H4 (cell line): ENCODE data around the gene LHX3. TPM values are rescaled to one million over a fixed set of nuclear protein-coding genes. Genes with fewer than 3 reads are reported as not detected.
"Not testable (repeated sequence)": the region's sequence is repeated elsewhere in the genome, so short reads cannot be mapped to it uniquely, and the experiment has no call there.

Source experiments
- DNase-seq: peaks from one replicate; pipeline ENCODE4 v3.0.0-alpha.2; 2015; ENCODE audit warnings: low spot score
- total RNA-seq: library from RNA; depleted of rRNA; stranded (reverse); fragments of >200 nt; shearing (Covaris generic); gene quantifications from 2 replicates; pipeline ENCODE4 v1.2.3, GENCODE V29; 2014; rRNA removed

The LHX3 gene
- total RNA-seq, 1 experiment from 2014 or later: not detected

DNA sequence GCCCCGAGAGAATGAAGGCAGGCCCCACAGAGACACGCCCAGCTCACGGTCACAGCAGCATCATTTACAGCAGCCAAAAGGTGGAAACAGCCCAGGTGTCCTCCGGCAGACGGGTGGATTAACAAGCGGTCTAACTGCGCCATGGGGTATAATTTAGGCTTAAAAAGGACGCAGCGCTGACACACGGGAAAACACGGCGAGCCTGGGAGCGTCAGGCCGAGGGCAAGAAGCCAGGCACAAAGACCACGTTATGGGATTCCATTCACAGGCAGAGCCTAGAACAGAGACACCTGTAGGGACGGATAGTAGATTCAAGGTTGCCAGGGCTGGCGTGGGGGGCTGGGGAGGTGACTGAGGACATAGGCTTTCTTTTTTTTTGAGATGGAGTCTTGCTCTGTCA is 49.4 kb downstream of the LHX3 start:
- no peak for DNase-seq

DNA sequence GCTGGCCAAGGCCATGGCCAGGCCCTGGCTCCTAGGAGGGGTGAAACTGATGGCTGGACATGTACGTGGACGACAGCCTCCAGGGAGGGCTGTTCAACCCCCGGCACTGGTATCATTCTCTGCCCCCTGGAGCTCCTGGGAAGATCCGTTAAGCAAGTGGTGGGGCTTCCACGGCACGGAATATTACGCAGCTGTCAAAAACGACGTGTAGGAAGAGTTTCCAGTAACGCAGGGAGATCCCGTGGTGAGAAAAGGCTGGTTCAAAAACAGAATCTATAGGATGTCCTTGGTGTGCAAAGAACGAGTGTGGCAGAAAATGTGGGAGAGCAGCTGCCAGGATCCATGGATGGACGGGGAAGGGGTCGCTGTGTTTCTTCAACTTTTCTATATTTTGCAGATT is 50.0 kb downstream of the LHX3 start:
- DNase-seq: no peak

DNA sequence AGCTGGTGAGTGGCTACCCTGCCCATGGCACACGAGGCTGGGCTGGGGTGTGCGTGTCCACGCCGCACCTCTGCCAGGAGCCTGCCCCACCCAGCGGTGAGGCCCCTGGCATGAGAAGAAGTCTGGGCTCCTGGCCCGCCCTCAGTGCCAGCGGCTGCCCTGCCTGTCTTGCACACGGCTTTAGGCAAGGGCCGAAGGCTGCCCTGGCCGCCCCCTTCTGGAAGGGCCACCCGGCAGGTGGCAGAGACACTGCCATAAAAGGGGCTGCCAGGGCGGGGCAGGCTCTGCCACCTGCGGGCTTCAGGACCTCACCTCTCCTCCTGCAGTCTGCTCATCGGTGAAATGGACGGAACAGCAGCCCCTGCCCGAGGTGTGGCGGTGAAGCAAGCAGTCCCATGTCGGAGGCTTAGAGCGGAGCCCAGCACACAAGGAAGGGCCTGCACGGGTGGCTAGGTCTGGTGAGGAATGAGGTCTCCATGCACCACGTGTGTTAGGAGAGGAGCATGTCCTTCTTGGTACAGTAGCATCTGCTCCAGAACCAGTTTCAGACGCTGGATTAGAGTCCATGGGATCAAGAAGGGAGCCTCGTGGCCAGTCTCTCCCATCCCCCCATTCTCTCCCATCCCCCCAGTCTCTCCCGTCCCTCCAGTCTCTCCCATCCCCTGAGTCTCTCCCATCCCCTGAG is 51.4 kb downstream of the LHX3 start:
- DNase-seq: no peak

DNA sequence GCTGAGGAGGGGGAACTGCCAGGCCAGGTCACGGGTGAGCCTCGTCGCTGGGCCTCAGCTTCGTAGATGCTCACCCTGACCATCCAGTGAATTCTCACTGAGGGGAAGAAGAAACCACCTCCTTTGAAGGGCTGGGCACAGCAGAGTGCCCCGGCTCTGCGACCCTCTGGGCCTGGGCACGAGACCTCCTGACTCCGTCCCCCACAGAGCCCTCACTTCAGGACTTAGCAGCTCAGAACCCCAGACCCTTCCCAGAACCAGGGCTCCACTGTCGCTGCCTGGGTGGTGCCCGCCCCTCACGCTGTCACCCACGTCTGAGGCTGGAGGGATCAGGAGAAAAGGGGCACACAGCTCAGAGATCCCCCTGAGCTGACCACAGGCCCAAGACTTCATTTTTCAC is 52.0 kb downstream of the LHX3 start:
- DNase-seq: no peak

DNA sequence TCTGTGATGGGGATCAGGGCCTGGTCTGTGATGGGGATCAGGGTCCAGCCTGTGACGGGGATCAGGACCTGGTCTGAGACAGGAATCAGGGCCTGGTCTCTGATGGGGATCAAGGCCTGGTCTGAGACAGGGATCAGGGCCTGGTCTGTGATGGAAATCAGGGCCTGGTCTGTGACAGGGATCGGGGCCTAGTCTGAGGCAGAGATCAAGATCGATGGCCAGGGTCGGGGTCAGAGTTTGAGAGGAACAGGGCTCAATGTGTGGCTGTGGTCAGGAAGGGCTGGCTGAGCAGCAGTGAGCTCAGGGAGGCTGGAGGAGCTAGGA is 52.4 kb downstream of the LHX3 start:
- DNase-seq: no peak

DNA sequence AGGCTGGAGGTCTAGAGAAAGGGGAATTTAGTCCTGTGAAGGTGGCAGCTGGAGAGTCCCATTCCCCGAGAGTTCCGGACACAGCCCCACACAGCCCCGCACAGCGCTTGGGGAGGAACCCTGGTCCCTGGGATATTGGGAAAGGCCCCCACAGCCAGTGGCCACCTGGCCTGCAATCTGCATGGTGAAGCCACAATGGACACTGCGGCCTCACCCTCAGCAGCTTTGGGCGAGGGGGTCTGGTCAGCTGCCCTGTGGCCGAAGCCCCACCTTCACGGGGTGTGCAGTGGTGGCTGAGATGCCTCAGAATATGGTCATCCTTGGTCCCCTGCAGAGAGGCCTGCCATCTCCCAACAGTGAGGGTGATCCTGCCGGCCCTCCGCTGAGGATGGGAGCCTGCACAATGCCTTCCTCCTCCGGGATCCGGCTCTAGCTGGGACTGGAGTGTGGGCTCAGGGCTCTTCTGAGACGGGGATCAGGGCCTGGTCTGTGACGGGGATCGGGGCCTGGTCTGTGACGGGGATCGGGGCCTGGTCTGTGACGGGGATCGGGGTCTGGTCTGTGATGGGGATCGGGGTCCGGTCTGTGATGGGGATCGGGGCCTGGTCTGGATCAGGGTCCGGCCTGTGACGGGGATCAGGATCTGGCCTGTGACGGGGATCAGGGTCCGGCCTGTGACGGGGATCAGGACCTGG is 52.9 kb downstream of the LHX3 start:
- no peak for DNase-seq

DNA sequence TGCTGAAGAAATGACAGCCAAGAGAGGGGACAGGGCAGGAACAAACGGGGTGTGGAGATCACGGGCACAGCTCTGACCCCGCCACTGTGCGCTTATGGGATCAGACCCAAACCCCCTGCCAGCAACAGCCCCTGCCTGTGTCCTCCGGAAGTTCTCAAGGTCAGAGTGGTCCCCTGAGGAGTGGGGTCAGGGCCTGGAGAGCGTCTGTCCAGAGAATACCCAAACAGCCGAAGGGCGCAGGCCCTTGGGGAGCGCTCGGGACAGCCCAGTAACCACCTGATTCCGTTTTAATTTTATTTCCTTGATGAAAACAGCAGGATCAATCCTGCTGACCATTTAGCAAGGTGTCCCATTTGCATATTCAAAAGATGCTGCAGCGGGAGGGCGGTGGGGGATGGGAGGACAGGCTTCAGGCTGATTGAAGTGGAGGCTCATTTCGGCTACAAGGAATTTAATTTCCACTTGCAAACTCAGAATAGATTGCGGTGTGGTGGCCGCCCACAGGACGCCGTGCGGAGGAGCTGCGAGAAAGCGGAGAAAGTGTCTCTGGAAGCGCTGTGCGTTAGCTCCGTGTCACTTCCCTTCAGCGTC is 53.6 kb downstream of the LHX3 start:
- DNase-seq: no peak

DNA sequence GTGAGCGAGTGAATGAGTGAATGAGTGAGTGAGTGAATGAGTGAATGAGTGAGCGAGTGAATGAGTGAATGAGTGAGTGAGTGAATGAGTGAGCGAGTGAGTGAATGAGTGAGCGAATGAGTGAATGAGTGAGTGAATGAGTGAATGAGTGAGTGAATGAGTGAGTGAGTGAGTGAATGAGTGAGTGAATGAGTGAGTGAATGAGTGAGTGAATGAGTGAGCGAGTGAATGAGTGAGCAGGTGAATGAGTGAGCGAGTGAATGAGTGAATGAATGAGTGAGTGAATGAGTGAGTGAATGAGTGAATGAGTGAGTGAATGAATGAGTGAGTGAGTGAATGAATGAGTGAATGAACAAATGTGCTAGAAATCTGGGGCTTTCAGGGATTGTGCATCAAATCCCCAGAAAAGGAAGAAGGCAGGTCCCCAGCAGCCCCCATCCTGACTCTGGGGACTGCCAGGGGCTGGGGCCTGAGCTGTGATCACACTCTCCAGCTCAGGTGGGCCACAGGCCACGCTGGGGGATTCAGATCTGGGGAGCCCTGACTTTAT is 54.2 kb downstream of the LHX3 start:
- not testable (repeated sequence) for DNase-seq

DNA sequence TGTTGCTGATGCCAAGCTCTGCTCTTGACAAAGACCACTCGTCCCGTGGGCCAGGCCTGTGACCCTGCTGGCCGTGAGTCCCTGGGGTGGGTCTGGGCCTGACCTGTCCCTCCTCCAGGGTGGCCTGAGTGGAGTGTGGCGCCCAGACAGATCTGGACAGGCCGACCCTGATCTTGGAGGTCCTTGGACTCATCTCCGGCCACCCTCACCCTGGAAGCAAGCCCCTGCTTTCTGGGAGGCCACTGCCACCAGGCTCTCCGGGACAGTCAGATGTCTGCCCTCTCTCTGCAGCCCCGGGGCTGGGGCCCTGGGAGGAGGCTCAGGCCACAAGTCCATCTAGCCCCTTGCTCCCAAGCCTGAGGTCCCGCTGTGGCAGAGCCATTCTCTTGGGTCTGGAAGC is 55.1 kb downstream of the LHX3 start:
- no peak for DNase-seq

DNA sequence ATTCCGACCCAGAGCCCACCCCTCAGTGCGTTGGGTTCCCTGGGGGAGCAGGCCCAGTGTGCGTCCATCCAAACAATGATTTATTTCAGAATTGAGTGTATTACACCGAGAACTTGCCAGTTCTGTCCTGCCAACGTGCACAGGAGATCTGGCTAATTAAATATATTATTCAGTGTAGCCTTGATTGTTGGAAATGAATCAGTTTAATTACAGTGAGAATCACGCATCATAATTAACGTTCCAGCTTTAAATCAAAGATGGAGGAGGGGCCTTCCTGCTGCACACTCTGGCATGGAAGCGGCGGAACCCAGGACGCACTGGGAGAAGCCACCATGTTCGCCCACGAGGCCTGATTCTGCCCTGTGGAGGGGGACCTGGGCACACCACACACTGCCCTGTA is 55.6 kb downstream of the LHX3 start:
- no peak for DNase-seq

DNA sequence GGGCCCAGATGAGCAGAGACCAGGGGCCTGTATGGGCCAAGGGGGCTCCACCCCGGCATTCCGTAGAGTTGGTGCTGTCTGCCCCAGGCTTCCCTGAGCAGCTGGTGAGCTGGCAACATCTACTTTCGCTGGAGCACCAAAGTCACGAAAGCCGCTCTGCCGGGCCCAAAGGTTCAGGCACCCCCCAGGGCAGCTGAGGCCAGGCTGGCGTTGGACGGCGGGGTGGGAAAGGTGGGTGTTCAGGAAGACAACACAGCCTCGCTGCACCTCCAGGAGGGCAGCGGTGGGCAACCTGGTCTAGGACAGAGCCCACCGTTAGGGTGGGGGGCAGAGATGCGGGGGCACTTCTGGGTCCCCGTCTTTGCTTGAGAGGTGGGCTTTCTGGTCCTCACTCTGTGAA is 56.2 kb downstream of the LHX3 start:
- no peak for DNase-seq

DNA sequence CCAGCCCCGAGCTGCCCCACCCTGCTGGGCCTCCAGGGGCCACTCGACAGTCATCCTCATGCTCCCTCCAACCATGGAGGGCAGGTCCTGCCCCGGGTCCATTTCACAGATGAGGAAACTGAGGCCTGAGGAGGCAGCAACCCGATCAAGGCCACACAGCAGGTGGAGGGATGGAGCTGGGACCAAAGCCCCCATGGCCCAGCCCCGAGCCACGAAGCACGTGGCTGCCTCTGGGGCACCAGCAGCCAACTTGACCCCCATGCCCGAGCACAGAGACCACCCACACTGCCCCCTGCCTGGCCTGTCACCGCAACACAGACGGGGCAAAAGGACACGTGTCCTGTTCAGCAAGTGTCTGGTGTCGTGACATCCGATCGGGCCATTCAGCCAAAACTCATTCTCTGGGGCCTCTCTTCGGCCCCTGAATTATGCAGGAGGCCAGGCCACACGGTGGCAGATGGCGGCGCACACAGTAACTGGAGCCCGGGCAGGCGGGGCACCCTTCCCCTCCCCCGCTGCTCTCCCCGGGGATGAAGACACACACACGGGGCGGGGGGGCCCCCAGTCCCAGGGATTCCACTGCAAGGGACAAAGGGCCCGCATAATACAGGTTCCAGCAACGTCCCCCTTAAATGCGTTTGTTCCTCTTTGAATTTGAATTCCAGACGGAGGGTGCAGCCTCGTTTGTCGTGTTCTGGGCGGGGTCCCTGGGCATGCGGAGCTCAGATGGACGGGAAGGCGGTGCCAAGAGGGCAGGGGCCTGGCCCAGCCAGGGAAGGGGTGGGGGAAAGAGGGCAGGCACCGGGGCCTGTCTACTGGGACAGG is 56.8 kb downstream of the LHX3 start:
- DNase-seq: no peak

DNA sequence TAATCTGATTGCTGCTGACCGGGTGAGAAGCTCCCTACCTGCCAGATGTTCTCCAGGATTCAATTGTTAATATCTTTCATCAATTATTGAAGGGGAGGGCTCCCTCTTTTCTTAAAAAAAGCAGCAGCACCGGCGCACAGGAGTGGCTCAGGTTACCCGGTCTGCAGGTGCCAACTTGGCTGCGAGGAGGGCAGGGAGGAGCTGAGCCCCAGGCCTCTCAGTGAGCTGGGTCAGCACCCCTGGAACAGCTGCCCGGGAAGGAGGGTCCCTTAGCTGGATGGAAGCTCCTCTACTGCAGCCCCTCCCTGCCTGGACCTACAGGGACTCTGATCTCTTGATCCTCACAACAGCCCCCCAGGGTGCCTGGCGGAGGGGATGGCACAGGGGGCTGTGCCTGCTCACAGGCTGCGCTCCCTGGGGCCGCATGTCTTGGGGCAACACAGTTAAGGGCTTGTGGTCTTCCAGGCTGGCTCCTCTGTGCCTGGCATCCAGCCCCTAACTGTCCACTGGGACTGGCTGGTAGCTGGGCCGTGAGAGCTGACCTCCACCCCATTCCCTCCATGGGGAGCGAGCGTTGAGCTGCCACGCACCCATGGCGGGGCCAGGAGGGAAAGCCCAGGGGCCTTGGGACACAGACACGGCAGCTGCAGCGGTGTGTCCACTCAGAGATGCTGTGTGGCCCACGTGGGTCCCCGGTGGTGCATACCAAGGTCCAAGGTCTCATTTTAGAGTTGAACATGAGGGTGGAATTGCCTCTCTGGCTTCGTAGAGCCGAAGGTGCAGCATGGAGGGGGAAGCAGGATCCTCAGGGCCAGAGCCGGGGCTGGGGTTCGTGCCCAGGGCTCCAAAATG is 57.7 kb downstream of the LHX3 start:
- DNase-seq: no peak

Other genes with a start within 250 kb of the LHX3 start
- 35.2 and 41.3 TPM in 2 replicates for gene UBAC1, start 243.8 kb downstream of the LHX3 start, total RNA-seq
- gene NACC2, start 109.8 kb downstream of the LHX3 start, total RNA-seq: 5.6 and 6.0 TPM in 2 replicates
- gene TMEM250, start 86.3 kb downstream of the LHX3 start, total RNA-seq: 12.5 and 20.3 TPM in 2 replicates
- 9.2 and 10.3 TPM in 2 replicates for gene QSOX2, start 40.7 kb upstream of the LHX3 start, total RNA-seq
- not detected in 2 replicates for gene CCDC187, start 99.0 kb upstream of the LHX3 start, total RNA-seq
- gene GPSM1, start 122.4 kb upstream of the LHX3 start, total RNA-seq: 5.1 and 8.9 TPM in 2 replicates
- 26.5 and 39.6 TPM in 2 replicates for gene DNLZ, start 158.6 kb upstream of the LHX3 start, total RNA-seq
- 0.17 and 0.18 TPM in 2 replicates for gene CARD9, start 168.5 kb upstream of the LHX3 start, total RNA-seq
- gene SNAPC4, start 195.0 kb upstream of the LHX3 start, total RNA-seq: 2.8 and 5.6 TPM in 2 replicates
- gene ENTR1, start 205.5 kb upstream of the LHX3 start, total RNA-seq: 36.5 and 51.3 TPM in 2 replicates
- gene PMPCA, start 205.5 kb upstream of the LHX3 start, total RNA-seq: 44.4 and 64.2 TPM in 2 replicates
- 2.4 and 3.9 TPM in 2 replicates for gene INPP5E, start 234.7 kb upstream of the LHX3 start, total RNA-seq